Mucosa of rectum (tissue), 2 donors: ENCODE measurements around the gene NR6A1.
"Not testable (repeated sequence)": the region's sequence is repeated elsewhere in the genome, so short reads cannot be mapped to it uniquely, and the experiment has no call there.

Source experiments
- H3K27ac ChIP-seq, 2 donors: one replicate each; pipeline ENCODE4 v1.7.0; 2013; ENCODE audit warnings: inconsistent platforms in 2 of 2, low read depth in 2 of 2, low read length in 2 of 2
- H3K27me3 ChIP-seq, 2 donors: one replicate each; pipeline ENCODE4 v1.7.0; 2013; ENCODE audit warnings: low read length in 2 of 2; ENCODE audit not compliant: control insufficient read depth in 2 of 2, insufficient read depth in 2 of 2
- H3K36me3 ChIP-seq, 2 donors: one replicate each; pipeline ENCODE4 v1.7.0; 2013; ENCODE audit warnings: low read length in 2 of 2; ENCODE audit not compliant: control insufficient read depth in 2 of 2, insufficient read depth in 2 of 2
- H3K4me1 ChIP-seq, 2 donors: one replicate each; pipeline ENCODE4 v1.7.0; 2013; ENCODE audit warnings: low read length in 2 of 2, mild to moderate bottlenecking in 1 of 2; ENCODE audit not compliant: control insufficient read depth in 2 of 2, insufficient read depth in 2 of 2
- H3K4me3 ChIP-seq, 2 donors: one replicate each; pipeline ENCODE4 v1.7.0; 2013; ENCODE audit warnings: low read length in 2 of 2
- H3K9ac ChIP-seq, 2 donors: one replicate each; pipeline ENCODE4 v1.7.0; 2013; ENCODE audit warnings: low read length in 2 of 2, low read depth in 1 of 2, mild to moderate bottlenecking in 1 of 2
- H3K9me3 ChIP-seq, 2 donors: one replicate each; pipeline ENCODE4 v1.7.0; 2013; ENCODE audit warnings: low read length in 2 of 2; ENCODE audit not compliant: control insufficient read depth in 2 of 2
- donor health status: healthy.
- donor health status: Normal muscosa, but diverticular disease.

Gene NR6A1

DNA sequence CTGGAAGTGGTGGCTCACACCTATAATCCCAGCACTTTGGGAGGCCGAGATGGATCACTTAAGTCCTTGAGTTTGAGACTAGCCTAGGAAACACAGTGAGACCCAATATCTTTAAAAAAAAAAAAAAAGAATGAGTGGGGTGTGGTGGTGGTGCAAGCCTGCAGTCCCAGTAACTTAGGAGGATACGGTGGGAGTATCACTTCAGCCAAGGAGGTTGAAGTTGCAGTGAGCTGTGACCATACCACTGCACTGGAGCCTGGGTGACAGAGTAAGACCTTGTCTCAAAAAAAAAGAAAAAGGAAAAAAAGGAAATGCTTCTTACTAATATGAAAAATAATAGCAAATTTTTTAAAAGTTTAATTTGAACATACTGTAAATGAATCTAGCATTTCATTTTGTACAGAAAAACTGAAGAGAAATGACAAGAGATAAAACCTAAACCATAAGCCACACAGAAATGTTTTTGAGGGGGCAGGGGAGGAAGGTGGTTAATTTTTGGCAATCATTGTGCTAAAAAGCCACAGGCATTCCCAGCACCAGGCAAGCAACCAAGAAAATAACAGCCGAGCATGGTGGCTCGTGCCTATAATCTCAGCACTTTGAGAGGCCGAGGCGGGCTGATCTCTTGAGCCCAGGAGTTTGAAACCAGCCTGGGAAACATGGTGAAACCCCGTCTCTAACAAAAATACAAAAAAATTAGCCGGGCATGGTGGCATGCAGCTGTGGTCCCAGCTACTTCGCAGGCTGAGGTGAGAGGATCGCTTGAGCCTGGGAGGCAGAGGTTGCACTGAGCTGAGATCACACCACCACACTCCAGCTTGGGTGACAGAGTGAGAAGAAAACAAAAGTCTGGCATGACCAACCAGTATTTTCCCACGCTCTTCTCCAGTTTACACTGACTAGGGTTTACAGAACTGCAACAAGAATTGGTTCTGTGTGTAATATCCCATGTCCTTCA lies 149.5 kb downstream of the NR6A1 start:
- no peak overlapping the region for H3K4me3 ChIP-seq
- no peak overlapping the region for H3K9ac ChIP-seq
- no peaks in the 10 kb centered on the region for H3K36me3 ChIP-seq
- H3K4me1 ChIP-seq = no peaks in the 10 kb centered on the region
- H3K27me3 ChIP-seq = no peaks in the 10 kb centered on the region
- H3K9me3 ChIP-seq = no peaks in the 10 kb centered on the region
- H3K27ac ChIP-seq = no peak overlapping the region

DNA sequence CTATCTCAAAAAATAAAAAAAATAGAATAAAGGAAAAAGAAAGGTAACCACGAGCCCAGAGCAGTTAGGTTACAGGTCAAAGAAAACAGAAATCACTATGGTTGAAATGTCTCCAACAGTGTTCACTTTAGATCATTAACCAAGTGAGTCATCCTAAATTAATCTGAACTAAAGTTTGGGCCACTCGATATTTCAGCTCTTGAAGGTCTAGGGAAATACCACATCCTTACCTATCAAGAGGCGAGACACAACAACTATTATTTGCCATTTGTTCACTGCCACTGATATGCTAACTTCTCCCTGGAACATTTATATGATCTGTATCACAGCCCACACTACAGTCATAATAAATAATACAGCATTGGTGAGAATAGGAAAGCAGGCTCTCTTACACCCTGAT lies 152.6 kb downstream of the NR6A1 start:
- Histone ChIP-seq H3K9me3 (no peaks in the 10 kb centered on the region), H3K4me1 (no peaks in the 10 kb centered on the region), H3K27ac (no peak overlapping the region), H3K27me3 (no peaks in the 10 kb centered on the region), H3K9ac (no peak overlapping the region), H3K36me3 (no peaks in the 10 kb centered on the region), H3K4me3 (no peak overlapping the region)

DNA sequence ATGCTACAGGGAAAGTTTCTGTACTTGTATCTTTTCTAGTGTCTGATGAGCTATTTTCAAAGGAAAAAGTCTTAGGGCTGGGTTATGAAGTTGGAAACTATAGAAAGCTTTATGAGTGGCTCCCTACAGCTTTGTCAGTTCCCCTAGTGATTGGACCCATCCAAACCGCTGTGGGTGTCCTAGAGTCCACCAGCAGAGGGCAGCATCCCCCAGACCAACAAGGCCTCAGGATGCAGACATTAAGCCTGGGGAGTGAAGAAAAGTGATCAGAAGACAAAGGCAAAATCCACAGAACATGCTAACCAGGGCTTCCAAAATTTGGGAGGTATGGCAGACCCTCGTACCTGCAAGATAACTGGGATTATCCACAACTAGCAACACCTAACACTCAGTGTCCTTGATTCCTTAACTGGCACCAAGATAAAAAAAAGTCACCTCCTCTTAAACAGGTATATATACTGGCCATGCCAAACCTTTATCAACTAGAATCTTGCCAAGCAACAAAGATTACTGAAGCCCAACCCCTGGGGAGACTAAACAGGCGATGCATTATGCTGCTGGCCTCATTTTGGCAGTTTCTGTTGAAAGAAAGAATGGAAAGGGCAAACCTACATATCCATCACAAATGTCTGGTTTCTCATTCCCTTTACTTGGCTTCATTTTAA lies 153.5 kb downstream of the NR6A1 start:
- no peaks in the 10 kb centered on the region for H3K9me3 ChIP-seq
- no peaks in the 10 kb centered on the region for H3K4me1 ChIP-seq
- H3K9ac ChIP-seq = no peak overlapping the region
- H3K27ac ChIP-seq = no peak overlapping the region
- no peak overlapping the region for H3K4me3 ChIP-seq
- no peaks in the 10 kb centered on the region for H3K36me3 ChIP-seq
- H3K27me3 ChIP-seq = no peaks in the 10 kb centered on the region

DNA sequence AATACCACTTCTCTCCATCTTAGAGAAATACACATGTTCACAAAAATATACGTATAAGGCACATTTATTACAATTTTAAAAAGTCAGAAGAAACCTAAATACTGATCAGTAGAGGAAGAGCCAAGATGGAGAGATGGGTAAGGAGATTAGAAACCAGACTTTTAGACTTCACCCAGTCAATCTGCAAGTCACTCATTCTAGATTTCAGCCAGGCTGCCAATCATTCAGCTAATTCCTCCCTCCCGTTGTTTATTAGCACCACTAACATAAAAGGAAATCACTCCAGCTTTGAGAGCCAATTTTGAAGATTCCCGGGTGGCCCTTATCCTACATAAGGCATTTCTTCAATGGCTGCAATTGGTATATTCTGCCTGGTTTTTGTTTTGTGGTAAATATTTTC lies 154.2 kb downstream of the NR6A1 start:
- Histone ChIP-seq H3K4me3 (no peak overlapping the region), H3K27ac (no peak overlapping the region)

DNA sequence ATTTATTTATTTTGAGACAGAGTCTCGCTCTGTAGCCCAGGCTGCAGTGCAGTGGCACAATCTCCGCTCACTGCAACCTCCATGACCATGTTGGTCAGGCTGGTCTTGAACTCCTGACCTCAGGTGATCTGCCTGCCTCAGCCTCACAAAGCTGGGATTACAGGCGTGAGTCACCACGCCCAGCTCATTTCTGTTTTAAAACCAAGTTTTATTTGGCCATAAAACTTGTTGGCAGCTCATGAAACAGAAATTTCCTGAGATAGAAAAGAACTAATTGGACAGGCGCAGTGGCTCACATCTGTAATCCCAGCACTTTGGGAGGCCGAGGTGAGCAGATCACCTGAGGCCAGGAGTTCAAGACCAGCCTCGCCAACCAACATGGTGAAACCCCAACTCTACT lies 155.3 kb downstream of the NR6A1 start:
- H3K9me3 ChIP-seq, H3K36me3 ChIP-seq, H3K4me3 ChIP-seq: not testable (repeated sequence)

More for the DNA sequence above, 154.2 kb downstream of the NR6A1 start:
- Histone ChIP-seq H3K9ac (no peak overlapping the region), H3K4me1 (no peaks in the 10 kb centered on the region), H3K36me3 (no peaks in the 10 kb centered on the region), H3K9me3 (no peaks in the 10 kb centered on the region), H3K27me3 (no peaks in the 10 kb centered on the region)

DNA sequence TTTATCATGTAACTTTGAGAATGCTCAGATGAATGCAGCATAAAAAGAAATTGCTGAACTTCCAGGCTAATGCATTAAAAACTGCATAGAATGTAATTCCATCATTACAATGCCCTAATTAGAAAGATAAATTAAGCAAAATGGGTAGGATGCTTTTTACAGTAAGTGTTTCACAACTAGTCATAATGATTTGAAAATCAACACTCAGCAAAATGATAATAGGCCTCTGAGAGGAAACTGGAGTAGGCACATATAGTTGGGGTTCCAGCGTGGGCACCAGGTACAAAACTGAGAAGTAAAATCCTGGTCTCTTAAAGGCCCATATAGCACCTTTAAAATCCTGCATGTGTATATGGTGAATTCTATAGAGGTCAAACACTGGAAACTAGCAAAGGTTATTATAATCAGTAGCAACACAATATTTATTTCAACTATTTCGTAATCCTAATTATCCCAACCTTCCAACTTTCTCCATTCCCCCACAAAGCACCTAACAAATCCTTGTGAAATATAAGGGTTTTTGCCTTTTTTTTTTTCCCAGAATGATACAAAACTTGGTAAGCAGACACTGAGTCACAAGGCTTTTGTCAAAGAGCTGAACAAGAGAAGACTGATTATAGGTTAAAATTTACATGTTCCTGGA lies 155.9 kb downstream of the NR6A1 start:
- no peaks in the 10 kb centered on the region for H3K27me3 ChIP-seq
- H3K4me3 ChIP-seq = no peak overlapping the region
- no peak overlapping the region for H3K27ac ChIP-seq
- no peak overlapping the region for H3K9ac ChIP-seq
- H3K4me1 ChIP-seq = no peaks in the 10 kb centered on the region
- H3K9me3 ChIP-seq = no peaks in the 10 kb centered on the region
- H3K36me3 ChIP-seq = no peaks in the 10 kb centered on the region

More for the DNA sequence above, 155.3 kb downstream of the NR6A1 start:
- not testable (repeated sequence) for H3K4me1 ChIP-seq, H3K9ac ChIP-seq, H3K27ac ChIP-seq, H3K27me3 ChIP-seq

DNA sequence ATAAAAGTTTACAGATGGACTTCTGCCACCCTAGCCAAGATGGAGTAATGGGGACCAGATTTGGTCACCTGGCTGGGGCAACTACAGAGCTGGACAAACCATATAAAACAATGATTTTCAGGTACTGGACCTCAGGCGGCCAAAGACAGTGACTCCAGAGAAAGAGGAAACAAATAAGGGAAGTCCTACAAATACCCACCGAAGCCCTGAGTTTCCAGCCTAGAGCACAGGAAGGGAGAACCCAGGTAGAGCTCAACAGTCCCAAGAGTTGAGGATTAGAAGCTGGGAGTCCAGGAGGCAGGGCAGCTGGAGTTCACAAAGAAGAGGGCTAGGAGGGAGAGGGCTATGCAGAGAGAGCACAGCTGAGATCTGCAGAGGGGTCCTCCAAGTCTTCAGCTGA lies 157.3 kb downstream of the NR6A1 start:
- no peak overlapping the region for H3K9ac ChIP-seq
- H3K27ac ChIP-seq = no peak overlapping the region

DNA sequence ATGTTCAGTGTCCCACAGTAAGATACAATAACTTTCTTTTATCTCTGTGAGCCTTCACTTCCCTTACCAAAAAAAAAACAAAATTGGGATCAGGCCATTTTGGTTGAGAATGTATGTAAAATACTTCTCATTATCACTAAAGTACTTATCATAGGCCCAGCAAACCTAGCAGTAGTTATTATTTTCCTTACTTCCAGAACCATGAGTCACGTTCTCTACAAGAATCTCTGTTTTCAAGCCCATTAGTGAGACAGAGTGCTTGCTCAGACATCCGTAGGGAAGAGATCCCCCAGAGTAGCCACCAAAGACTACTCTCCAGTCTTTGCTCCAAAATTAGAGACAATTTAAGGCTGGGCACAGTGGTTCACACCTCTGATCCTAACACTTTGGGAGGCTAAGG lies 160.0 kb downstream of the NR6A1 start:
- H3K36me3 ChIP-seq = no peaks in the 10 kb centered on the region
- H3K27ac ChIP-seq = no peak overlapping the region
- no peak overlapping the region for H3K4me3 ChIP-seq
- no peak overlapping the region for H3K9ac ChIP-seq
- no peaks in the 10 kb centered on the region for H3K9me3 ChIP-seq
- no peaks in the 10 kb centered on the region for H3K27me3 ChIP-seq
- H3K4me1 ChIP-seq = no peaks in the 10 kb centered on the region

More for the DNA sequence above, 157.3 kb downstream of the NR6A1 start:
- H3K9me3 ChIP-seq = no peaks in the 10 kb centered on the region
- no peaks in the 10 kb centered on the region for H3K36me3 ChIP-seq
- H3K4me3 ChIP-seq = no peak overlapping the region
- H3K4me1 ChIP-seq = no peaks in the 10 kb centered on the region
- H3K27me3 ChIP-seq = no peaks in the 10 kb centered on the region

DNA sequence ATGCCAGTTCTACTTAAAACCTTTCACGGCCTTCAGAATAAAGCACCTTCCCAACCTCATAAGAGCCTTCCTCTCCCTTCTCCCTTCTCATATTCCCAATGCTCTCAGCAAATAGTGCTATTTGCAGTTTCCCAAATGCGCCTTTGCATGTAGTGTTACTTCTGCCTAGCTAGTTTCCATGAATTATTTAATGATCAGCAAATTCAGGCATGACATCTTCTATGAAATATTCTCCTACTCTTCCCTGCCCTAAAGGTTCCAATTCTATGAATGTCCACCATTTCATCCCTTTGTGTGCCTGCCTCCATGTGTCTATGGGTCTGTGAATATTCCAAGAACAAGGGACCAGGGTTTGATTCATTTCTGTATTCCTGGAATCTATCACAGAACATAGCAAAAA lies 165.1 kb downstream of the NR6A1 start:
- H3K9me3 ChIP-seq = no peaks in the 10 kb centered on the region
- no peak overlapping the region for H3K4me3 ChIP-seq
- no peaks in the 10 kb centered on the region for H3K36me3 ChIP-seq
- no peak overlapping the region for H3K27ac ChIP-seq
- H3K9ac ChIP-seq = no peak overlapping the region
- no peaks in the 10 kb centered on the region for H3K4me1 ChIP-seq
- no peaks in the 10 kb centered on the region for H3K27me3 ChIP-seq

DNA sequence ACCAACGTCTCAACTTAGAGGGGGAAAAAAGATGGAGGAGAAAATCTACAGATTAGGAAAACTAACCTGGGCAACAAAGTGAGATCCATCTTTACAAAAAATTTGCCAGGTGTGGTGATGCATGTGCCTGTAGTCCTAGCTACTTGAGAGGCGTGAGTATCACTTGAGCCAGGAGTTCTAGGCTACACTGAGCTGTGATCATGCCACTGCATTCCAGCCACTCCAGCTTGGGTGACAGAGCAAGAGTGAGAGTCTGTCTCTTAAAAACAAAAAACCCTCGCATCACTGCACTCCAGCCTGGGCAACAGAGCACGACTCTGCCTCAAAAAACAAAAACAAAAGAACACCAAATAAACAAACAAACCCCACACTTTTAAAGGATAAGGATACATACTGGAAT lies 165.9 kb downstream of the NR6A1 start:
- Histone ChIP-seq H3K27ac (no peak overlapping the region), H3K4me1 (no peaks in the 10 kb centered on the region), H3K27me3 (no peaks in the 10 kb centered on the region), H3K9ac (no peak overlapping the region), H3K4me3 (no peak overlapping the region), H3K9me3 (no peaks in the 10 kb centered on the region), H3K36me3 (no peaks in the 10 kb centered on the region)
